Mesothelial cell of epicardium (in vitro differentiated cells): ENCODE measurements around the gene MYO3A. TPM values are rescaled to one million over a fixed set of nuclear protein-coding genes. Genes with fewer than 3 reads are reported as not detected.

Source experiments
- DNase-seq, 2 experiments: peaks; one replicate each; pipeline ENCODE4 v3.0.0; 2021; ENCODE audit warnings: low spot score in 2 of 2; ENCODE audit not compliant: unreplicated experiment in 2 of 2
- H3K27ac Mint-ChIP-seq: 2 replicates; pipeline ENCODE4 v1.8.0; 2021; ENCODE audit warnings: mixed read lengths
- H3K27me3 Mint-ChIP-seq: 2 replicates; pipeline ENCODE4 v1.8.0; 2021; ENCODE audit warnings: low read depth, mixed read lengths
- H3K36me3 Mint-ChIP-seq: 2 replicates; pipeline ENCODE4 v1.8.0; 2021; ENCODE audit warnings: mixed read lengths
- H3K4me1 Mint-ChIP-seq: 2 replicates; pipeline ENCODE4 v1.8.0; 2021; ENCODE audit warnings: mixed read lengths
- H3K4me3 Mint-ChIP-seq: 2 replicates; pipeline ENCODE4 v1.8.0; 2021; ENCODE audit warnings: mild to moderate bottlenecking, moderate library complexity, mixed read lengths
- H3K9me3 Mint-ChIP-seq: 2 replicates; pipeline ENCODE4 v1.8.0; 2021; ENCODE audit warnings: mixed read lengths
- total RNA-seq: library from RNA; stranded (reverse); gene quantifications from 3 replicates; pipeline ENCODE4 v1.2.1, GENCODE V29; 2021
- TF ChIP-seq, protein P1 (sequence below): fragments of 200-600 bp; sonication (generic); IDR thresholded peaks from one replicate; pipeline ENCODE4 v1.5.0; 2021; ENCODE audit warnings: antibody characterized with exemption; ENCODE audit not compliant: unreplicated experiment

MYO3A gene
- total RNA-seq, 1 donor from 2014 or later: 4.7 TPM

DNA sequence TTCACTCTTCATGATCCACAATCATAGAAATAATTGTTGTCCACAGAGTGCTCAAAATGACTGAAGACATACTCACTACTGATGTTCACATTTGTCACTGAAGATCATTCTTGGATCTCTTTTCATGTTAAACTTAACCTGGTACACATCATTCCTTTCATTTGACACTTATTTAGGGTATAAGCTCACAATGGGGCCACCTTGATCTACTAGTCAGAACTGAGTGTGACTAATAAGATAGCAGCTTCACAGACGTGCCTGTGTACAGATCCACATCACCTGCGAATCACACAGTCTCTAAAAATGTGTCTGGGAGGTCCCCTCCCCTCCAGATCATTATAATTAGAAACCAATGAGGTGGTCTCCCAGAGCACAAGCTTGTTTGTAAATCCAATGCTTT, 304.3 kb downstream of the MYO3A start:
- no peaks in the 10 kb centered on the region for H3K9me3 Mint-ChIP-seq

DNA sequence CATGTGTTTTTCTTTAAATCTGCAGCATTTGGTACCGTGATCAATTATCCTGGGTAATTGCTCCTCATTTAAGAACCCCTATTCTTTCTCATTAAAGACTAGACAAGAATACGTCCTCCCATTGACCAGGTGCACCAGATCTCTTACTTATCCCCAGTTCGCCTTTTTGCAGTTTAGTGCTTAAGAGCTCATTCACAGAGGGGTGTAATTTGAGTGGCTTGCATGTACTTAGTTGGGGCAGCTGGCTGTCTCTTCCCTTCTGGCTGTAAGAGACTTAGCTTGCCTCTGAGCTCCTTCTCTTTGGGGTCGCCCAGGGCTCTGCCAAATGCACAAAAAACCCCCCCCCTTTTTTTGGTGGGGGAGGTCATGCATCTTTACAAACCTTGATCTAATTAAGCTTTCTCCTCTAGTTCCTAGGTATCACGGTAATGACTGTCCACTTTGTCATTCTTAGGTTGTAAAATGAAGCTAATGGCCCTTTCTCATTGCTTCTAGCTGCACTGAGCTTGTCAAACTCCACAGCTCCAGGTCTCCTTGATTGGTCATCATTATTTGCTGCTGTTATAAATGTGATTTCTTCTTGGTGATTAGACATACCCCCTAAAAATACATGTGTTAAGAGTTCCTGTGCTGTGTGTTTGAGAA, 308.8 kb downstream of the MYO3A start:
- no peak for DNase-seq
- no peak overlapping the region for H3K4me3 Mint-ChIP-seq
- no peaks in the 10 kb centered on the region for H3K9me3 Mint-ChIP-seq
- no peak overlapping the region for H3K27ac Mint-ChIP-seq
- H3K36me3 Mint-ChIP-seq: no peaks in the 10 kb centered on the region
- TF ChIP-seq, protein P1, sequence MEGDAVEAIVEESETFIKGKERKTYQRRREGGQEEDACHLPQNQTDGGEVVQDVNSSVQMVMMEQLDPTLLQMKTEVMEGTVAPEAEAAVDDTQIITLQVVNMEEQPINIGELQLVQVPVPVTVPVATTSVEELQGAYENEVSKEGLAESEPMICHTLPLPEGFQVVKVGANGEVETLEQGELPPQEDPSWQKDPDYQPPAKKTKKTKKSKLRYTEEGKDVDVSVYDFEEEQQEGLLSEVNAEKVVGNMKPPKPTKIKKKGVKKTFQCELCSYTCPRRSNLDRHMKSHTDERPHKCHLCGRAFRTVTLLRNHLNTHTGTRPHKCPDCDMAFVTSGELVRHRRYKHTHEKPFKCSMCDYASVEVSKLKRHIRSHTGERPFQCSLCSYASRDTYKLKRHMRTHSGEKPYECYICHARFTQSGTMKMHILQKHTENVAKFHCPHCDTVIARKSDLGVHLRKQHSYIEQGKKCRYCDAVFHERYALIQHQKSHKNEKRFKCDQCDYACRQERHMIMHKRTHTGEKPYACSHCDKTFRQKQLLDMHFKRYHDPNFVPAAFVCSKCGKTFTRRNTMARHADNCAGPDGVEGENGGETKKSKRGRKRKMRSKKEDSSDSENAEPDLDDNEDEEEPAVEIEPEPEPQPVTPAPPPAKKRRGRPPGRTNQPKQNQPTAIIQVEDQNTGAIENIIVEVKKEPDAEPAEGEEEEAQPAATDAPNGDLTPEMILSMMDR: no peak
- peaks cover 38% of the 10 kb centered on the region for H3K27me3 Mint-ChIP-seq
- no peaks in the 10 kb centered on the region for H3K4me1 Mint-ChIP-seq

More for the DNA sequence above, 304.3 kb downstream of the MYO3A start:
- TF ChIP-seq, protein P1: no peak
- Mint-ChIP-seq H3K36me3 (no peaks in the 10 kb centered on the region), H3K27ac (no peak overlapping the region), H3K27me3 (peaks cover 40% of the 10 kb centered on the region), H3K4me3 (no peak overlapping the region), H3K4me1 (peaks cover 5% of the 10 kb centered on the region)
- no peak for DNase-seq

DNA sequence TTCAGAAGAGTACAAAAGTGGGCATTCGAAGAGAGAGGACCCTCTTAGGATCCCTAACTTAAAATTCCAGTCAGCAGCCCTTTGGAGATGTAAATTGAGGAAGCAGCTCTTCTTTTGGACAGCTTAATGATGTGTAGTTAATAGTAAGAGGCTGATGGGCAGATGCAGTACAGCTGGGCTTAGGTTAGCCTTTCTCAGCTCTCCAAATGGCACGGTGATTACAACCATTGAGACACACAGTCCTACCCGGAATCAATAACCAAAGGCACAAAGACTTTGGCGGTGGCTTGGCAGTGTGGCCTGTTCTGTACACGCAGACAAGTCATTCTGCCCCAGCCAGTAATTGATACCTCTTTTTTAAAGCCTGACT, 309.3 kb downstream of the MYO3A start:
- TF ChIP-seq, protein P1: no peak
- Mint-ChIP-seq H3K27ac (no peak overlapping the region), H3K9me3 (no peaks in the 10 kb centered on the region), H3K4me1 (no peaks in the 10 kb centered on the region), H3K36me3 (no peaks in the 10 kb centered on the region), H3K4me3 (no peak overlapping the region), H3K27me3 (peaks cover 33% of the 10 kb centered on the region)
- DNase-seq: no peak

DNA sequence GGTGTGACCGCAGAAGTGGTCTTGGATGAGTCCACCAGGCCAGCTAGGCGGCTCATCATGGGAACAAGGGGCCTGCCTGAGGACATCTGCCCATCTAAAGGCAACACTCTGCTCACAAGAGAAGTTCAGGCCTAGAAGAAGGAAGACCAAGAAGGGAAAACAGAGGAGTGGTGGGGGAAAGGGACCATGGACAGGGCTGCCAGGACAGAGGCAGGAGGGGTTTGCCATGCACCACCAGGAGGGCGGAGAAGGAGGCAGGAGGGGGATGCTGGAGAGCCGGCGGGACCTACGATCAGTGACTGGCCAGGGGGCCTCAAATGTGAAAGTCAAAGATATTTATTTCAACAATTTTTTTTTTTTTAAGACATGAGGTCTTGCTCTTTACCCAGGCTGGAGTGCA, 315.7 kb downstream of the MYO3A start:
- TF ChIP-seq, protein P1: no peak
- Mint-ChIP-seq H3K36me3 (no peaks in the 10 kb centered on the region), H3K4me1 (no peaks in the 10 kb centered on the region), H3K27me3 (peaks cover 5% of the 10 kb centered on the region), H3K27ac (no peak overlapping the region), H3K9me3 (no peaks in the 10 kb centered on the region), H3K4me3 (no peak overlapping the region)
- no peak for DNase-seq

DNA sequence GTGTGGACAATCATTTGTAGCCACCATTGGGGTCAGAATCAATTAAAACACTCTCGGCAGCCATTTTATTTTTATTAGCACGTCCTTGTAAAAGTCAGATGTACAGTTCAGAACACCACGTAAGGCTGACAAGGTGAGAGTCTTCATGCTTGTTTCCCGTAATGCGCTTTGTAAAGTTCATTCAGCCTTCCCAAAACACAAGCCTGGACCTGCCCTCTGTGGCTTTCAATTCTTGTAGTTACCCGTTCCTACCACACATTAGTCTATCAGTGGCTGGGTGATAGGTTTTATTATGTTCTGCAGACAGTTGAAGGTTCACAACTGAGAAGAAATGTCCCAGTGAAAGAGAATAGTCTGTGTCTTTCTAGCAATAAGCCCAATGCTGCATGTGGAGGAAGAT, 317.9 kb downstream of the MYO3A start:
- DNase-seq: no peak
- Mint-ChIP-seq H3K9me3 (no peaks in the 10 kb centered on the region), H3K4me3 (no peak overlapping the region), H3K27ac (no peak overlapping the region), H3K27me3 (peaks cover 12% of the 10 kb centered on the region), H3K36me3 (no peaks in the 10 kb centered on the region), H3K4me1 (no peaks in the 10 kb centered on the region)
- TF ChIP-seq, protein P1: no peak

DNA sequence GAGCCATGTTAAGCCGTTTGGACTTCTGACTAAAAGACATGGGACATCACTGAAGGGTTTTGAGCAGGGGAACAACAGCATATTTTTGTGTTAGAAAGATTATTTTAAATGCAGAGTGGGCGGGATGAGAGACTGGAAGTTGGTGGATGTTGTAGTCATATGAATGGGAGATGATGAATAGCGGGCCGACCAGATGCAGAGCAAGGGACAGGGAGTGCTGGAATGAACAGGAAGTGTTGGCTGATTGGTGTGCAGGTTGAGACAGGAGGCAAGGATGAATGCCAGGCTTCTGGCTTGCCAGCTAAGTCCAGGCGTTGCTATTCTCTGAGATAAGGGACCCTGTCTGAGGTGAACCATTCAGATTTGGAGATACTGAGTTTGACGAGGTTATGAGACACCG, 320.6 kb downstream of the MYO3A start:
- TF ChIP-seq, protein P1: no peak
- DNase-seq: no peak
- peaks cover 27% of the 10 kb centered on the region for H3K27me3 Mint-ChIP-seq
- H3K27ac Mint-ChIP-seq: no peak overlapping the region
- H3K9me3 Mint-ChIP-seq: no peaks in the 10 kb centered on the region
- H3K36me3 Mint-ChIP-seq: no peaks in the 10 kb centered on the region
- no peak overlapping the region for H3K4me3 Mint-ChIP-seq
- H3K4me1 Mint-ChIP-seq: no peaks in the 10 kb centered on the region
